ENCODE data around the gene SHISA6. TPM values are rescaled to one million over a fixed set of nuclear protein-coding genes. Genes with fewer than 3 reads are reported as not detected.

Gene SHISA6
- total RNA-seq, 1 experiment from 2014 or later, result 2.9 TPM

DNA sequence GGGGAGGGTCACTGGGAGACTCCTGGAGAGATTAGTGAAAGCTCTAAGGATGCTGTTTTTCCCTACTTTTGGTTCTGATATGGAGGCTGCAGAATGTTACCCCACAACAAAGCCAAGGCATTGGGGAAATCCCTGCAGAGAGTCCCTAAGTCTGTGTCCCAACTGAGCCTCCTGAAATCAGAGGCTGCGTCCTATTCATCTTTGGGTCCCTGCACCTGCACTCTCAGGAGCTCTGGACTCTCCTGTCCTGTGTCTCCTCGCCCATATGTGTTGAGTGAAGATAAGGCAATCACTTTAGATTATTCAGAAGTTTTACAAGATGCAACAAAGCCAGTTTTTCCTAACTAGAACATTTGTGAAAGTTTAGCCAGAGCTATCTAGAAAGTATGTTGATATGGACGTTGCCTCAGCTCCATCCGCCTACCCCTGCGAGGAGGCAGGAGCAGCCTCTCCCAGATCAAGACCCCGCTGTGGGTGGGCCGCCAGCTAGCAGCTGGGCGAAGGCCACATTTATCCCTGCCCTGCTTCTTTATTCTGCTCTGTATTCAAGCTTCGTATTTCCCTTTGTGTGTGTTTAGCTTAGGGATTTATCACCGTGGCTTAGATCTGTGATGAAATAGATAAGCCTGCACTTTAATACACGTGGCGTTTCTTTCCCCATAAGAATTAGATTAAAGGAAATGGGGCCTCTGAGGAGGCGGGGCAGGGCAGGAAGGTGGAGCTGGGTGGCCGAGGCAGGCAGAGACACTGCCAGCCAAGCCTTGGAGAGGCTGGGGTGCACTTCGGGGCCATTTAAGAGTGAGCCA lies 37.4 kb downstream of the SHISA6 start:
- Histone ChIP-seq H3K27me3 (ENCODE audit: insufficient read depth, low read length) (no peaks in the 10 kb centered on the region), H4K20me1 (ENCODE audit: control insufficient read depth, insufficient read depth, insufficient read length) (no peaks in the 10 kb centered on the region), H4K91ac (ENCODE audit: insufficient read length, low read depth, low read length) (no peak overlapping the region), H3K79me1 (ENCODE audit: insufficient read depth, low read depth, low read length, poor library complexity, severe bottlenecking) (no peaks in the 10 kb centered on the region), H3T11ph (ENCODE audit: low read length) (no peak overlapping the region), H3K79me2 (ENCODE audit: insufficient read depth, low read length) (no peaks in the 10 kb centered on the region), H3K9me3 (ENCODE audit: control insufficient read depth, low read depth, low read length) (no peaks in the 10 kb centered on the region), H3K27ac (ENCODE audit: insufficient read length, low read depth, low read length) (no peak overlapping the region), H2BK15ac (ENCODE audit: low read depth, low read length) (no peak overlapping the region), H3K9ac (ENCODE audit: extremely low read depth, insufficient read length, low read length) (no peak overlapping the region), H3K18ac (ENCODE audit: insufficient read length, low read depth, low read length) (no peak overlapping the region), H3K23me2 (ENCODE audit: insufficient read length, low read depth, low read length, poor library complexity, severe bottlenecking) (no peaks in the 10 kb centered on the region), H2BK5ac (ENCODE audit: insufficient read length, low read length) (no peak overlapping the region), H3K4ac (ENCODE audit: low read depth, low read length) (no peak overlapping the region), H2BK20ac (ENCODE audit: low read depth, low read length, poor library complexity, severe bottlenecking) (no peak overlapping the region), H2AK5ac (ENCODE audit: insufficient read length, low read length) (no peak overlapping the region), H3K4me1 (ENCODE audit: insufficient read depth, low read length) (no peaks in the 10 kb centered on the region), H3K14ac (ENCODE audit: insufficient read depth, low read length) (no peak overlapping the region), H2BK120ac (ENCODE audit: low read depth, low read length, poor library complexity, severe bottlenecking) (no peak overlapping the region), H2BK12ac (ENCODE audit: insufficient read length, low read depth, low read length) (no peak overlapping the region), H3K23ac (ENCODE audit: insufficient read length, low read depth, low read length) (no peak overlapping the region), H2AFZ (ENCODE audit: low read length) (no peak overlapping the region), H3K4me2 (ENCODE audit: insufficient read depth, insufficient read length, low read length) (no peak overlapping the region), H4K5ac (ENCODE audit: insufficient read length, low read depth, low read length) (no peak overlapping the region), H4K8ac (replicated peaks; ENCODE audit: insufficient read length, low read depth, low read length) (no peak overlapping the region), H3K56ac (ENCODE audit: insufficient read length, low read depth, low read length) (no peak overlapping the region)
- H3K4me1 Mint-ChIP-seq, result peaks cover 11 to 16% of the 10 kb centered on the region in 2 experiments
- H3K9me3 Mint-ChIP-seq, result peaks cover 7 to 10% of the 10 kb centered on the region in 2 experiments; a peak in 4 of 5 replicates
- no CpG with 5 or more reads among the region's 15 CpGs for WGBS (ENCODE audit: extremely low coverage, insufficient read length, low lambda C conversion rate)
- peak; percentile 14 for DNase-seq
- peaks cover 0 to 12% (median 7%) of the 10 kb centered on the region in 3 experiments; a peak in 3 of 7 replicates for H3K36me3 Mint-ChIP-seq (ENCODE audit: insufficient read depth in 1 of 3, low read depth in 3 of 3)
- TF ChIP-seq, protein P1, sequence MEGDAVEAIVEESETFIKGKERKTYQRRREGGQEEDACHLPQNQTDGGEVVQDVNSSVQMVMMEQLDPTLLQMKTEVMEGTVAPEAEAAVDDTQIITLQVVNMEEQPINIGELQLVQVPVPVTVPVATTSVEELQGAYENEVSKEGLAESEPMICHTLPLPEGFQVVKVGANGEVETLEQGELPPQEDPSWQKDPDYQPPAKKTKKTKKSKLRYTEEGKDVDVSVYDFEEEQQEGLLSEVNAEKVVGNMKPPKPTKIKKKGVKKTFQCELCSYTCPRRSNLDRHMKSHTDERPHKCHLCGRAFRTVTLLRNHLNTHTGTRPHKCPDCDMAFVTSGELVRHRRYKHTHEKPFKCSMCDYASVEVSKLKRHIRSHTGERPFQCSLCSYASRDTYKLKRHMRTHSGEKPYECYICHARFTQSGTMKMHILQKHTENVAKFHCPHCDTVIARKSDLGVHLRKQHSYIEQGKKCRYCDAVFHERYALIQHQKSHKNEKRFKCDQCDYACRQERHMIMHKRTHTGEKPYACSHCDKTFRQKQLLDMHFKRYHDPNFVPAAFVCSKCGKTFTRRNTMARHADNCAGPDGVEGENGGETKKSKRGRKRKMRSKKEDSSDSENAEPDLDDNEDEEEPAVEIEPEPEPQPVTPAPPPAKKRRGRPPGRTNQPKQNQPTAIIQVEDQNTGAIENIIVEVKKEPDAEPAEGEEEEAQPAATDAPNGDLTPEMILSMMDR (conservative IDR thresholded peaks at IDR 0.05), result no peak
- no peaks in the 10 kb centered on the region for H3K27me3 Mint-ChIP-seq (ENCODE audit: low read depth)
- H3K27ac Mint-ChIP-seq, result no peak overlapping the region
- H3K4me3 Mint-ChIP-seq, result no peak overlapping the region
